ENCODE data around the gene DPT.

DNA sequence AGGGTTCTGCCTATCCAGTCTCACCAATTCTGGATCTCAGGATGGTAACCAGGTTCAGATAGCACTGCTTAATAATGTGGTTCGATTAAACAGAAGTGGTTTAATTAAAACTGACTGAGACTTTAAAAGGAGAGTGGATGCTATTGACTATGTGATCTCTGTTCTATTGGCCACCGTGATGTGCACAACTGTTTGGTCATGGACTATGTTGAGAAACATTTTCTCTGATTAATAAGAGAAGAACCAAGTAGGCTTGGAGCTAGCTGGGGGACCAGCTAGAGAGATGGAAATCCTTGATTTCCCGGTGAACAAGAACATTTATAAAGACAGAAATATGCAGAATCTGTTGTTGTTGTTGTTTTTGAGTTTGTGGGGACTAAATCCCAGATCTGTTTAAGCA lies 36.5 kb downstream of the DPT start:
- TF ChIP-seq, protein P1, sequence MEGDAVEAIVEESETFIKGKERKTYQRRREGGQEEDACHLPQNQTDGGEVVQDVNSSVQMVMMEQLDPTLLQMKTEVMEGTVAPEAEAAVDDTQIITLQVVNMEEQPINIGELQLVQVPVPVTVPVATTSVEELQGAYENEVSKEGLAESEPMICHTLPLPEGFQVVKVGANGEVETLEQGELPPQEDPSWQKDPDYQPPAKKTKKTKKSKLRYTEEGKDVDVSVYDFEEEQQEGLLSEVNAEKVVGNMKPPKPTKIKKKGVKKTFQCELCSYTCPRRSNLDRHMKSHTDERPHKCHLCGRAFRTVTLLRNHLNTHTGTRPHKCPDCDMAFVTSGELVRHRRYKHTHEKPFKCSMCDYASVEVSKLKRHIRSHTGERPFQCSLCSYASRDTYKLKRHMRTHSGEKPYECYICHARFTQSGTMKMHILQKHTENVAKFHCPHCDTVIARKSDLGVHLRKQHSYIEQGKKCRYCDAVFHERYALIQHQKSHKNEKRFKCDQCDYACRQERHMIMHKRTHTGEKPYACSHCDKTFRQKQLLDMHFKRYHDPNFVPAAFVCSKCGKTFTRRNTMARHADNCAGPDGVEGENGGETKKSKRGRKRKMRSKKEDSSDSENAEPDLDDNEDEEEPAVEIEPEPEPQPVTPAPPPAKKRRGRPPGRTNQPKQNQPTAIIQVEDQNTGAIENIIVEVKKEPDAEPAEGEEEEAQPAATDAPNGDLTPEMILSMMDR (IDR thresholded peaks at IDR 0.05): no peak
- no peak for TF ChIP-seq POLR2A (IDR thresholded peaks at IDR 0.05)
- TF ChIP-seq POLR2AphosphoS5 (IDR thresholded peaks at IDR 0.05): no peak
- TF ChIP-seq EP300 (IDR thresholded peaks at IDR 0.05): no peak

All from upper lobe of left lung (tissue), 4 donors.